NOMO-1 treated with dmso at 0.1 percent for 144 hours (cell line): ENCODE data around the gene FDXR.

Source experiments
- DNase-seq: peaks from one replicate; lab custom pipeline; 2025; ENCODE audit not compliant: unreplicated experiment; lab: John Stamatoyannopoulos, UW

Gene FDXR

DNA sequence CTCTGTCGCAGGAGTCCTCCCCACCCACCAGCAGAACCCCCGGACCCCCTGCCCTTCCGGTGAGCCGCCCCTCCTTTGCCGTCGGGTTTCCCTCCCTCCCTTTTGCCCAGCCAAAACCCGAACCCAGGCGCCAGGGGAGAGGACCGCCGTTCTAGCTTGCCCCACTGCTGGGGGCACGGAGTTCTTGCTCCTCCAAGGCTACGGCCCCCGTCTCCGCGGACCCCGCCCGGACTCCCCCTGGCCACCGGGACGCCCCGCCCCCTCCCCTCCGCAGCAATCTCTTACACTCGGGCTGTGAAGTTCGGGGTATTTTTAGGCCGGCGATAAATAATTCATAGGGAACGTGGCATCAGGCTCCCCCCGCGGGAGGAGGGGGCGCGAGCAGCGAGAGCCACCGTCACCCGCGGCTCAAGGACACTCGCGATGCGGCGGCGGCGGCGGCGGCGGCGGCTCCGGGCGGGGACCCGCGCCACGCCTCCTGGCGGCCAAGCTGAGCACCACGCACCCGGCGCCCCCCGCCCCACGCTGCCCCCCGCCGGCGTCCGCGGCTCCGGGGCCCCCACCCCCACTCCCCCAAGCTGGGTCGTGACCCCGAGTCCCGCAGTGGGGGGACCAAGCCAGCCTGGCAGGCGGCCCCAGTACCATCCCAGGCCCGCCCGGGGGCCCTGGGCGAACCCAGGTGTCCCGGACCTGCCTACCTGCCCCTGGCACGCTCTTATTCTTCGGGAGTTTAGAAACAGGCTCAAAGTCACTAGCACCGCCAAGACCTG is 13.2 kb downstream of the FDXR start, which contains the start of gene GRIN2C:
GRIN2C (minus strand) TSS at position 427 of the 770 bp plus-strand sequence. CDS start 4,793 bp downstream, outside the sequence.
- no peak for DNase-seq

GRCh38 chr17:74858672-74859458 is 13.9 kb downstream of the FDXR start:
- DNase-seq = no peak

- no peak for DNase-seq
Observed at GRCh38 chr17:74857191-74857590, 15.6 kb downstream of the FDXR start.

GRCh38 chr17:74856112-74856511 is 16.7 kb downstream of the FDXR start:
- DNase-seq = no peak

DNA sequence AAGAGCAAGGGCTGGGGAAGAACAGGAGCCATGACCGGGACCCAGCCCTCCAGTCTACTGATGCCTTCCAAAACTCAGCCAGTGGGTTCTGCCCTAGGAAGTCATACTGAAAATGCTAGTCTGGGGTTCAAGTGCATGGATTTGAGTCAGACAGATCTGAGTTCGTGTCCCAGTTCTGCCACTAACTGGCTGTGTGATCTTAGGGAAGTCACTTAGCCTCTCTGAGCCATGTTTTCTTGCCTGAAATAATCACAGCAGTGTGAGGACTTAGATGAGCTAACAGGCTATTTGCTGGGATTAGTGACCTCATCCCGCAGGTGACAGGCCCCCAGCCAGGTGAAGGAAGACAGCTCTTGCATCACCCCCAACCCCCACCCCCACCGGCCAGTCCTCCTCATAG is 17.5 kb downstream of the FDXR start:
- DNase-seq = no peak

GRCh38 chr17:74854792-74855191 is 18.0 kb downstream of the FDXR start:
- no peak for DNase-seq

DNA sequence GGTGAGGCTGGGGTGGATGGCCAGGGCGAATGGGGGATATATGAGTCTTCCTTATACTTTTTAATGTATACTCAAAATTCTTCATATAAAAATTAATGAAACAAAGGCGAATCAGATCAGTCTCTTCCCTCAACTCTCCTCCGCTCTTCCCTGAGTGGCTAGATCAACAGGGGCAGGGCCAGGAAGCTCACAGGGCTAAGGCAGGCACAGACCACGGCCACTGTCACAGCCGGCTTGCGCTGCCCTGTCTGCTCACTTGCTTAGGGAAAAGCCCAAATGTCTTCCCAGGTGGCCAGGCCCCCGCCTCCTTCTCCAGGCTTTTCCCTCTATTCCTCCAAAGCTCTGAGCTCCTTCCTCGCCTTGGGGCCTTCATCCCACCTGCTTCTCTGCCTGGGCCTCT is 19.1 kb downstream of the FDXR start:
- no peak for DNase-seq

DNA sequence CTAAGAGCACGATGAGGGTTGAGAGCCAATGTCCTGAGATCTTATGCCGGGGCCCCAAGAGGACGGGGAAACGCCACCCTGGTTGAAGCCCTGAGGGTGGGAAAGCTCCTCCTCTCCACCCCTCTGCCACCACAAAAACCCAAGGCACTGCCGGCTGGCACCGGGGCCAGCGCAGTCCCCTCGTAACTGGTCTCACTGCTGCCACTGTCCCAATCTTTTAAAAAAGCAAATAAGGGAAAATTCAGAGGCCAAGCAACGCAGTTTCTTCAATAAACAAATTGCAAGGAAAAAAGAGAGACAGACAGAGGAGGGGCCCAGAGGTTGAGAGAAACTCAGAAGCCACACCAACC is 19.8 kb downstream of the FDXR start:
- DNase-seq = no peak

DNA sequence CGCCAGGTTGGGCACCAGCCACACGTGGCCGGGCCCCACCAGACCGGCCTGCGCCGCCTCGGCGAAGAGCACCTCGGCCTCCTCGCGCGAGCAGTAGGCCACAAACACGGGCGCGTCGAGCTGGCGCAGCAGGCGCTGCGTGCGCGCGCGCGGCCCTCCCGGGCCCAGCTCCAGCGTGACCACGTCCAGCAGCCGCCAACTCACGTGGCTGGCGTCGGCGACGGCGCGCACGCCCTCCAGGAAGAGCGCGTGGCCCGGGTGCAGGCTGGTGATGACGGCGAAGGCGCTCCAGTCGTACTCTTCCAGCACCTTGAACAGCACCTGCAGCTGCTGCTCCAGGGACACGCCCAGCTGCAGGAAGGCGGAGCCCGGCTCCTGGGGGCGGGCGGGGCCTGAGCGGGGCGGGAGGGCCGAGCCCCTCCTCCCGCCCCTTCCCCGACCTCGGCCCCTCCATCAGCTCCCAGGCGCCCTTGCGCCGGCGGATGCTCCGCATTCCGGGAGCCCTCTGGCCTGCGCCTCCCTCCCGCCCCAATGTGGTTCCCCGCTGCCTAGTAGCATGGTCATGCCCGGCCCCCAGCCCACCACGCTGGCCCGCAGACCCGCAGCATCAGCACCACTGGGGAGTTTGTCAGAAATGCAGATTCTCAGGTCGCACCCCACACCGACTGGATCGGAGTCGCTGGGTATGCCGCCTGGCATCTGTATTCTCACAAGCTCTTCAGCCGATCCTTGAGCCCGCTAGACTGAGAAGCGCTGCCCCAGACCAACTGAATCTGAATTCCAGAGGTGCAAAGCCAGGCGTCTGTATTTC is 20.4 kb downstream of the FDXR start:
- DNase-seq = no peak

GRCh38 chr17:74851612-74852236 is 21.1 kb downstream of the FDXR start:
- DNase-seq = no peak

DNA sequence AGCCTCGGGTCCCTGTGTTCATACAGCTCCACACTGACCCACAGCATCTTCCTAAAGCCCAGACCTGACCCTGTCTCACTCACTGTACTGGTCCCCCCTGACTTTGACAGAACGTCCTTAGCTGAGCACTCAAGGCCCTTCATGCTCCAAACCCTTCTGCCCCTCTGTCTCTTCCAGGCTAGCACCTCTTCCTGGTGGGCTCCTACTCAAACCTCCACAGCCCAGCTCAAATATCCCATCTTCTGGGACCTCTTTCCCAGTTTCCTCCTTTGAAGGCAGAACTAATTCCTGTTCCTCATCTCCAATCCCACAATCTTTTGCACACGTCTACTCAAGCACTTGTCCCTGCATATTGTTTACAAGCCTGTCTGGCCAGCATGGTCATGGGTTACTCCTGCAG is 21.9 kb downstream of the FDXR start:
- DNase-seq = no peak

DNA sequence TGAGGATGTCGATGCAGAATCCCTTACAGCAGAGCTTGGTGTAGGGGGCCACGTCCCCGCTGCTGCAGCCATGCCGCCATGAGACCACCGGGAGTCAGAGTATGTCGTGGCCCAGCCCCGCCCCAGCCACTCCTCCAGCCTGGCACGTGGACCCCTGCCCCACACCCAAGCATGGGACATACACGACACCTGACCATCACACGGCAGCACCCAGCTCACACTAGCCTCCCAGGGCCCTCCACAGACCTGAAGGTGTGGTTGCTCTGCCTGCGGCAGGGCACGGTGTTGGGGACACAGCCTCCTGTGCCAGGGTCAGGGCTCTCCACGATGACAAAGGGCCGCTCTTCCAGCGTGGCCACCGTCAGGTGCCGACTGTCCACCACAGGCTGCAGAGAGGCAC is 22.5 kb downstream of the FDXR start:
- DNase-seq = no peak

DNA sequence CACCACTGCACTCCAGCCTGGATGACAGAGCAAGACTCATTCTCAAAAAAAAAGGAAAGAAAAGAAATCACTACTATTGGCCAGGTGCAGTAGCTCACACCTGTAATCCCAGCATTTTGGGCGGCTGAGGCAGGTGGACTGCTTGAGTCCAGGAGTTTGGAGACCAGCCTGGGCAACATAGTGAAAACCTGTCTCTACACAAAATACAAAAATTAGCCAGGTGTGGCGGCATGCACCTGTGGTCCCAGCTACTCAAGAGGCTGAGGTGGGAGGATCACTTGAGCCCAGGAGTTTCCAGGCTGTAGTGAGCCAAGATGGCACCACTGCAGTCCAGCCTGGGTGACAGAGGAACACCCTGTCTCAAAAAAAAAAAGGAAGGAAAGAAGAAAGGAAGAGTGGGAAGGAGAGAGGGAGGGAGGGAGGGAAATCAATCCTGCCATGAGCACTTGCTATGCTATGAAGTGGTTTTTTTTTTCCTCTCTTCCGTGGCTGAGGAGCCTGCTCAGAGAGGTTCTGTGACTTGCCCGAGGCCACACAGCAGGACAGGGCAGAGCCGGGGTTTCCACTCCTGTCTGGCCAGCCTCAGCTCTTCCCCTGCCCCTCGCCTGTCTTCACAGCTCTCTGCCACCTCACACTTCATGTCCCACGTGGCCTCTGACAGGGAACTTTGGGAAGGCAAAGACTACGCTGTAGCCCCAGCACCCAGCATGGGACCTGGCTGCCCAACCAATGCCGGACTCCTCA is 24.0 kb downstream of the FDXR start:
- DNase-seq = no peak

DNA sequence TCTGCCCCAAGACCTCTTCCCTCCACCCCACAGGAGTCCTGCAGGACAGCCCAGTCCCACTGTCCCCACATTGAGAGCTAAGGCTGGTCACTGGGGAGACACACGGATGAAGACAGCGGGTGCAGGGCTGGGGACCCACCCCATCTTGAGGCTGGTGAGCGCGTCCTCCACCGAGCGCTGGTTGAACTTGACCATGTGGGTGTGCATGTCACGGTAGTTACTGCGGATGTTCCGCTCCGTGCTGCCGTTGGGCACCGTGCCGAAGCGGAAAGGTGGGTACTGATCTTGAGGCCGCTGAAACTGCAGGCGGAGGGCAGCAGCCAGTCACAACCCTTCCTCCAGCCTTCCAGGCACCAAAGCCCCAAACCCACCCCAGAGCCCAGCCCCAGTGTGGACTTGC is 26.2 kb downstream of the FDXR start:
- no peak for DNase-seq

GRCh38 chr17:74843352-74843627 is 29.5 kb downstream of the FDXR start:
- no peak for DNase-seq

DNA sequence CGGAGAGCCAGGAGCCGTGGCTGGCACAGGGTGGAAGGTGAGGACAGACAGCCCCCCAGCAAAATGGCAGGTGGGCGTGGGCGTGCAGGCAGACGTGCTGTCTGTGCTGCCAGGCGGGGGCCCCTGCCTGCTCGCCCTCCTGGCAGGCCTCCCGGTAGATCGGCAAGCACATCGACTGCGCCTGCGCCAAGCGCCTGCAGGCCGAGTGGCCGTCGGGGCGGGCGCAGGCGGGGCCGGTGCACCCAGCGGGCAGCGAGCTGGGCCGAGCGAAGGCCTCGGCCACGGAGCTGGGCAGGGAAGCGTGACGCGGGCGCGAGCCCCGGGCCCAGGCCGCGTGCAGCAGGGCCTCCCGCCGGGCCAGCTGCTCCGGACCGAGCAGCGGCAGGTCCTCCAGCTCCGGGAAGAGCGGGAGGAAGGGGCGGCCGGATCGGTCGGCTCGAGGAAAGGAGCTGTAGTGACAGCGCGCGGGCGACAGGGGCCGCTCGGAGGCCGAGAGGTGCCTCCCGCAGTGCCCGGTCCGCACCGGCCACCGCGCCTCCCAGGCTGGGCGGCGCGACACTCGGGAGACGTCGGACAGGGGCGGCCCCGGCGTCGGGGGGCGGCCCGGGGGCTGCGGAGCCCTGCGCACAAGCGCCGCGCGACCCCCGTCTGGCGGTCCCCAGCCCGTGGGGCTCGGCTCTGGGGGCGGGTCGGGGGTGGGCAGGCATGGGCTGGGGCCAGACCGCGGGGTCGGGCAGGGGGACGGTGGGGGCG is 30.0 kb downstream of the FDXR start:
- DNase-seq = no peak

DNA sequence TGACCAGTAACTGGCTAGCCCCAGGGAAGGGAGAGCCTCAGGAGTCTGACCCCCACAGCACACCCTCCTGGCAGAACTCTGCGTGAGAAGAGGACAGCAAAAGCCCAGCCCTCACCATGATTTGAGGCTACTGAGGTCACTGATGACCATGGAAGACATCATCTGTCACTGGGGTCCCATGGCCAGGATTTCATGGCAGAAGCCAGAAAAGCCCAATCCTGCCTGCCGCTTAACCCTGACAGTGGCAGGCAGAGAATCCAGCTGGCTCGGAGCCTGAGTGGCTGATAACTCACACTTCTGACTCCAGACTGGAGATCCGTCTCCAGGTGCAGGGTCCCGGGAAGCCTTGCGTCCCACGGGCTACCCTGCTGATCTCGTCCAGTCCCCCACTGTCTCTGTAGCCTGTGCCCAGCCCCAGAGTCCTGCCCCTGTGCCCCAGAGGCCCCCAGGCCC is 30.6 kb downstream of the FDXR start:
- no peak for DNase-seq

DNA sequence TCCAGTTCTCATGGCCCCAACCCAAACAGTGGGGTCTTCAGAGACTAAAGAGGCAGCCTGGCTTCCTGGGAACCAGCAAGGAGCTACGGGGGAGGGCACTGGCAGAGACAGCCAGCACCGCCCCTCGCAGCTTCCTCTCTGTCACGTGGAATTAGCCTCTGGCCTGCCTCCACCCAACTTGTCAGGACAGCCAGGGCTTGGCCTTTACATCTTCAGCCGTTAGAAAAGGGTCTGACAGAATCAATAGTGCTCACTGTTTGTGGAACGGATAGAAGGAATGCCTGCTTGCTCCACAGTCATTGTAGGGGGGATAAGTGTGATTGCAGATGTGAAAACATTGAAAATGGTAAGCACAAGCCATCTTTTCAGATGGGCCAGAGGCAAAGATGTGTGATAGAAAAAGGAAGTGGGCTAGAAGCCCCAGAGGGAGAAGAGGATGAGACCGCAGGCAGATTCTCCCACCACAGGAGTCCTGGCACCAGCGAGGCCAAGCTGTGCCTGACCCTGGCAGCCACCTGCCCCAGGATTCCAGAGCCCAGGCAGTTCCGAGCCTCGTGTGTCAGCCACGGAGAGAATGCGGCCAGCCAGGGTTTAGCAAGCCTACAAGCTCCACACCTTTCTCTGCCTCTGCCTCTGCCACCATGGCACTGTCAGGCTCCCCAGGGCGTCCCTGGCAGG is 31.7 kb downstream of the FDXR start:
- no peak for DNase-seq
